ENCODE results near the gene NHSL2. TPM values are rescaled to one million over a fixed set of nuclear protein-coding genes. Genes with fewer than 3 reads are reported as not detected.
A peak's percentile ranks its signal among the peaks of the same experiment; 100 is the strongest.

Gene NHSL2
- total and polyA plus RNA-seq, 8 donors: 7.0 to 15.3 (median 9.5) TPM

GRCh38 chrX:72127332-72127731, 216.7 kb downstream of the NHSL2 start:
- Histone ChIP-seq H3K36me3 (no peaks in the 10 kb centered on the region), H3K9me3 (no peaks in the 10 kb centered on the region), H3K27me3 (peaks cover 6 to 12% of the 10 kb centered on the region in 2 donors), H3K4me3 (no peak overlapping the region), H3K27ac (no peak overlapping the region), H3K4me1 (peaks cover 0 to 59% of the 10 kb centered on the region in 2 donors)
- intact Hi-C loops (cut with DNase I): loop anchor here in 1 of 2 donors (5.0 kb wide), 2 partner anchors 110 to 130 kb away; no protein-coding TSS in a partner anchor
- ATAC-seq: no peak
- DNase-seq: no peak
- no peak for TF ChIP-seq CTCF (IDR thresholded peaks at IDR 0.05)

DNA sequence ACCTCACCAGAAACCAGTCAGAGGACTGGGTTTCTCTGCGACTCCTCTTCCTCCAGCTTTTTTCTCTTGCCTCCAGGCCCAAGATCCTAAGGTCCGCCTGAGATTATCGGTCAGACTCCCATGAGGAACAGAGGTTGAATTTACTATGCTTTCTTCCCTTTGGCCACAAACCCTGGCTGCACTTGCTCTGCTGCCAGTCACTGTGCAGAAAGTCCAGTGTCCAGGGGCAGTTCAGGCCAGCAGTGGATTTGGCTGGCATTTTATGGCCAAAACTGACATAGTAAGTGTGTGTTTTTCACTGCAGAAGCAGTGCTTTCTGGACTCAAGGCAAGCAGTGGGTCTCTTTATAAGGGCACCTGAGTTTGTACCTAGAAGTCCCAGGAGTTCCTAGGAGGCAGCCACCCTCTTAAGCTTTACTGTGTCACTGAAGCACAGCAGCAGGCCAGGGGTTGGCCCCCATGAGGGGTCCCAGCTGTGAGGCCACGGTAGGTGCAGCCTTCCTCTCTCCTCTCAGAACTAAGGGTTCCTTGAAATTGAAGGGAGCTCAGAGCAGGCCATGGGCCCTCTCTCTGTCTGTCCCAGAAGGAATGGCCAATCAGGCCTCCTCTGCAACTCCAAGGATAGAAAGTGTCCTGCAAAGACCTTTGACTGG, 217.7 kb downstream of the NHSL2 start:
- intact Hi-C loops (cut with DNase I): loop anchor here in 1 of 2 donors (5.0 kb wide), 2 partner anchors 111 to 131 kb away; no protein-coding TSS in a partner anchor
- Histone ChIP-seq H3K27ac (no peak overlapping the region), H3K9me3 (no peaks in the 10 kb centered on the region), H3K27me3 (peaks cover 0 to 12% of the 10 kb centered on the region in 2 donors), H3K36me3 (no peaks in the 10 kb centered on the region), H3K4me1 (peaks cover 0 to 49% of the 10 kb centered on the region in 2 donors), H3K4me3 (no peak overlapping the region)
- ATAC-seq (no peak), DNase-seq (no peak)
- no peak for TF ChIP-seq CTCF (IDR thresholded peaks at IDR 0.05)

GRCh38 chrX:72128881-72129280, 218.2 kb downstream of the NHSL2 start:
- H3K9me3 ChIP-seq: no peaks in the 10 kb centered on the region
- peaks cover 0 to 44% of the 10 kb centered on the region in 2 donors for H3K4me1 ChIP-seq
- TF ChIP-seq CTCF (IDR thresholded peaks at IDR 0.05): peak in 1 of 2 donors; percentile 36
- intact Hi-C loops (cut with DNase I): loop anchor here in 1 of 2 donors (5.0 kb wide), 2 partner anchors 112 to 132 kb away; no protein-coding TSS in a partner anchor
- H3K36me3 ChIP-seq: no peaks in the 10 kb centered on the region
- H3K27ac ChIP-seq: no peak overlapping the region
- ATAC-seq: no peak
- H3K27me3 ChIP-seq: peaks cover 0 to 12% of the 10 kb centered on the region in 2 donors
- no peak overlapping the region for H3K4me3 ChIP-seq
- DNase-seq: no peak

DNA sequence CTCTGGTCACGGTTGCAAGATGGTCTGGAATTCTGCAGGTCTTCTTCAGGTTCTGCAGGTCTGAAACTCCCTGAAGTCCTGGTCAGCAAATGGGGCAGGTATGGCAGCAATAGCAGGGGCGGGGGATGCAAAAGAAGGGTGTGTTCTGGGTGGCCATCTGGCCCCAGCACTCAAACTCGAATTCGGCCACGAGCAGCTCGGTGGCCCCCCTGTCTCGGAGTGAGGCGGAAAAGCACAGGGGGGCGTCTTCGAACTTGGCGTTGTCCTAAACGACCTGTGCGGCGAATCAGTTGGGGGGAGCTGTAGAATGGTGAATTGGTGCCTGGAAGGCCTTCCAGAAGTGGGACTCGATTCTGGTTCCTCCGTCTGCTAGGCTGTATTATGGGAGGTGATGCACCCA, 219.0 kb downstream of the NHSL2 start:
- no peaks in the 10 kb centered on the region for H3K9me3 ChIP-seq
- intact Hi-C loops (cut with DNase I): loop anchor here in 1 of 2 donors (5.0 kb wide), 2 partner anchors 112 to 132 kb away; no protein-coding TSS in a partner anchor
- peaks cover 0 to 12% of the 10 kb centered on the region in 2 donors for H3K27me3 ChIP-seq
- no peaks in the 10 kb centered on the region for H3K36me3 ChIP-seq
- no peak overlapping the region for H3K27ac ChIP-seq
- H3K4me1 ChIP-seq: peaks cover 0 to 36% of the 10 kb centered on the region in 2 donors
- no peak for TF ChIP-seq CTCF (IDR thresholded peaks at IDR 0.05)
- H3K4me3 ChIP-seq: no peak overlapping the region
- no peak for ATAC-seq
- DNase-seq: no peak

- intact Hi-C loops (cut with DNase I): no loop called here
- Histone ChIP-seq H3K4me3 (no peak overlapping the region), H3K27me3 (peaks cover 0 to 12% of the 10 kb centered on the region in 2 donors), H3K36me3 (no peaks in the 10 kb centered on the region), H3K27ac (no peak overlapping the region), H3K9me3 (no peaks in the 10 kb centered on the region), H3K4me1 (peaks cover 0 to 30% of the 10 kb centered on the region in 2 donors)
- ATAC-seq (no peak), DNase-seq (no peak)
- TF ChIP-seq CTCF (IDR thresholded peaks at IDR 0.05): no peak
Observed at GRCh38 chrX:72130156-72130761, 219.6 kb downstream of the NHSL2 start.

All from left lung (tissue), 10 donors.